ENCODE results near the gene KATNAL1. TPM values are rescaled to one million over a fixed set of nuclear protein-coding genes. Genes with fewer than 3 reads are reported as not detected.
"Not testable (repeated sequence)": the region's sequence is repeated elsewhere in the genome, so short reads cannot be mapped to it uniquely, and the experiment has no call there.

KATNAL1 gene
- total RNA-seq, 1 donor from 2014 or later = 30.4 TPM

- DNase-seq = no peak
Measured at GRCh38 chr13:30292325-30292724, 15.0 kb downstream of the KATNAL1 start.

DNA sequence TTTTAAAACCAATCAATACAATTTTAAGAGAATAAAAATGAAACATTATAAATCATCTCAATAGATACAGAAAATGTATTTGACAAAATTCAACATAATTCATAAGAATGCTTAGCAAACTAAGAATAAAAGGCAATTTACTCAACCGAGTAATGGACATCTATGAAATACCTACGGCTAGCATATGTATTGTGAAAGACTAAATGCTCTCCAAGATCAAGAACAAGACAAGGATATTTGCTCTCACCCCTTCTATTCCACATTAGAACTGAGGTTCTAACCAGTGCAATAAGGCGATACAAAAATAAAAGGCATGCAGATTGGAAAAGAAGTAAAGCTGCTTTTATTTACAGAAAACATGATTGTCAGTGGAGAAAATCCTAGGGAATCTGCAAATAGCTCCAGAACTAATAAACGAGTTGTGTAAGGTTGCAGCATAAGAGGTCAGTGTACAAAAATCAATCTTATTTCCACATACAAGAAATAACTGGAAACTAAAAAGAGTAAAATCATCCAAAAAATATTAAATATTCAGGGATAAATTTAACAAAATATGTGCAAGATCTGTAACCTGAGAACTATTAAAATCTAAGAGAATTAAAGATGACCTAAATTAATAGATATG is 16.4 kb downstream of the KATNAL1 start:
- no peak for DNase-seq

- DNase-seq = no peak
Measured at GRCh38 chr13:30289533-30289932, 17.8 kb downstream of the KATNAL1 start.

GRCh38 chr13:30286059-30286458 is 21.3 kb downstream of the KATNAL1 start:
- DNase-seq = not testable (repeated sequence)

DNA sequence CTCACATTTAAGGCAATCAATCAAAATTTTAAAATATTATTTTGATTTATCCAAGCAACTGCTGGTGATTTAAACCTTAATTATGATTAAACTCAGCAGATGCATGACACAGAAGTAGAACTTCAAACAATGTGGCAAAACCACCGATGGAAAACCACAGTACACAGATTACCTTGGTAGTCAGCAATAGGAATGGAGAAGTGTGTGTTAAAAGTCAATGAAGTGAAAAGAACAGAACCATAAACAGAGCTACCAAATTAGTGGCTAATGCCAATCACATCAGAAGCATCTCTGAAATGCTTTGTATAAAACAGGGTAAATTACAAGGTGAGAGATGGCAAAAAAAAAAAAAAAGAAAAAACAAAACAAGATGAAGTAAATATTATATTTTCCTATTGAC is 31.2 kb downstream of the KATNAL1 start:
- DNase-seq = no peak

GRCh38 chr13:30274083-30274482 is 33.3 kb downstream of the KATNAL1 start:
- no peak for DNase-seq

DNA sequence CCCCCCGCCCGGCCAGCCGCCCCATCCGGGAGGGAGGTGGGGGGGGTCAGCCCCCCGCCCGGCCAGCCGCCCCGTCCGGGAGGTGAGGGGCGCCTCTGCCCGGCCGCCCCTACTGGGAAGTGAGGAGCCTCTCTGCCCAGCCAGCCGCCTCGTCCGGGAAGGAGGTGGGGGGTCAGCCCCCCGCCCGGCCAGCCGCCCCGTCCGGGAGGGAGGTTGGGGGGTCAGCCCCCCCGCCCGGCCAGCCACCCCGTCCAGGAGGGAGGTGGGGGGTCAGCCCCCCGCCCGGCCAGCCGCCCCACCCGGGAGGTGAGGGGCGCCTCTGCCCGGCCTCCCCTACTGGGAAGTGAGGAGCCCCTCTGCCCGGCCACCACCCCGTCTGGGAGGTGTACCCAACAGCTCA is 37.3 kb downstream of the KATNAL1 start:
- DNase-seq = not testable (repeated sequence)

DNA sequence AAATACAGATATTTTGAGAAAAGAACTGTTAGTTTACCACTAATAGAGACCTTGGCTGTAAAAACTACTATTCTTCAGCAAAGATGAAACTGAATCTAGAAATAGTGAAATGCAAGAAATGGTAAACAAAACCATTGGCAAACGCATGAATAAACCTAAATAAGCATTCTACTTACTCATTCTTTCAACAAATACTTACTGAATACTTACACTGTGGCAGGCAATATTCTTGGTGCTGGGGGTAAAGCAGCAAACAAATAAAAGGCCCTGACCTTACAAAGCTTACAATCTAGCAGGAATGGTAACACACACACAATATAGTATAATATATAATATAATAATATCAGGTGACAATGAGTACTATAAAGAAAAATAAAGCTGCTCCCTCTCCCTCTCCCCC is 38.7 kb downstream of the KATNAL1 start:
- DNase-seq = no peak

DNA sequence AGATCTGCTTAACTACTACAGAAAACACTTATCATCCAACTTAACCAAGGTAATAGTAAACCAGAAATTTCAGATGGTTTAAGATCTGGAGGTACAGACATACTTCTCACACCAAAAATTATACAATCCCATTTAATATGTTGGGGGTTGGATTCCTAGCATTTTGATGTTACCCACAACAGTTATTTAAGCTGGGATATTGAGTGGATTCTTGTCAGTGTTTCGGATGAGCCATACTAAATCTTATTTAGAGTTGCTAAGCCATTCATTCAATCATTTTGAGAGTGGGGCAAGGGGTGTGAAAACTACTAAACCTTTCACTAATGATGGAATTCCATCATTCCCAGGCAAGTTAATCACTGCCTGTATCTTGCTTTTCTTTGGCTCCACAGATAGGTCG is 40.6 kb downstream of the KATNAL1 start:
- no peak for DNase-seq

DNA sequence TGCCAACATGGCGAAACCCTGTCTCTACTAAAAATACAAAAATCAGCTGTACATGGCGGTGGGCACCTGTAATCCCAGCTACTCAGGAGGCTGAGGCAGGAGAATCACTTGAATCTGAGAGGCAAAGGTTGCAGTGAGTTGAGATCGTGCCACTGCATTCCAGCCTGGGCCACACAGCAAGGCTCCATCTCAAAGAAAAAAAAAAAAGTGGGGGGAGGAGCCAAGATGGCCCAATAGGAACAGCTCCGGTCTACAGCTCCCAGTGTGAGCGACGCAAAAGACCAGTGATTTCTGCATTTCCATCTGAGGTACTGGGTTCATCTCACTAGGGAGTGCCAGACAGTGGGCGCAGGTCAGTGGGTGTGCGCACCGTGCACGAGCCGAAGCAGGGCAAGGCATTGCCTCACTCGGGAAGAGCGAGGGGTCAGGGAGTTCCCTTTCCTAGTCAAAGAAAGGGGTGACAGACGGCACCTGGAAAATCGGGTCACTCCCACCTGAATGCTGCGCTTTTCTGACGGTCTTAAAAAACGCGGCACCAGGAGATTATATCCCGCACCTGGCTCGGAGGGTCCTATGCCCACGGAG is 48.1 kb downstream of the KATNAL1 start:
- not testable (repeated sequence) for DNase-seq

DNA sequence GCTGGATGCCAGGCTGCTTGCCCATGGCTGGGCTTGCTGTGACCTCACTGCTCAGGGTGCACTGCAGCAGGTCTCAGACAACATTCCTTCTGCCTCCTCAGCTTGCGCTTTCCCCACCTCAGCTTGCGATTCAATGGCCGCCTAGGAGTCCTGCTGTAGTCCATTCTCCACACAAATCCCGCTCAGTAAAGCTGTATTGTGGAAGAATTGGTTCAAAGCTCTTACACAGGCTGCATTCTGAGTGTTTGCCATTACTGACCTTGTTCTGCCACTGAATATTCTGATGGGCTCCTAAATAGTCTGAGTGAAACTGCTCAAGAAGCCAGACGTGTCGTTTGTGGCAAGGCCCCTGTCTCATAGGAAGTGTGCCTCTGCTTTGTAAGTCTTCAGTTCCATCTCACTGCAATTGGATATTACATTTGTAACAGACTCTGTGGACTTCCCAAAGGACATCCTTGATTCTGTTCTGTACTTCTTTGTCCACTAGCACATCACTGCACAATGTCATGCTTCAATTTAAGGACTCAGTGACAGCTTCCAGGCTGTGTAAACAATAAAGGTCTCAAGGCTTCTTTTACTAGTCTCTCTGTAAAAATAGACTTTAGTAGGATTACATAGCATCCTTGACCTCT is 49.8 kb downstream of the KATNAL1 start:
- DNase-seq = peak; percentile 35

DNA sequence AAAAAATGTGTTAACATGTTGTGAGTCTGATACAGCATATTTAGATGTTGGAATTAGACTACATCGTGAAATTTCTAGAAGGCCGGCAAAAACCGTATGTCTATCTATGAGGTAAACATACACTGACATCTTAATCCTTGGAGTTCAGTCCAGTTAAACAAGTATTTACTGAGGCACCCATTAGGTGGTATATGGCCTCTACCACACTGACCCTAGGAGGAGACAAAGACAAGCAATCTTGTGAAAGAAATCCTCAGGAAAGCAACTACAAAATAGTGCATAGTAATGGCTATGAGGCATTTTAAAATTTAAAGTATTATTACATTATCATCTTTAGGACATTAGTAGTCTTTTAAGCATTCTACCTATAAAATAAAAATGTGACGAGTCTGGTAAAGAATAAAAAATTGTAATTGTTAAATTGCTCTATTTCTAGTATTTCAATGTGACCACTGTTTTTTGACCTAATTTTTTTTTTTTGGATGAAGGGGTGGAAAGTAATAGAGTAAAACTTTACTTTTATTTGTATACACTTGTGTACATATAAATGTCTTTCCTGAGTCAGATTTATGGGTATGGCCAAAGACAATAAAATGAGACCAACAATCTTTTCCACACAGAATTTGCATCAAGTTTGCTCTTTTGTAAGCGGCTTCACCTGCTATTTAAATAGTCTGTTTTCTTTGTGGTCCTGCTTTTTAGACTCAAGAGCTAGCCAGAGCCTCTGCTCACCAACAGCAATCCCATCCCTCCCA is 50.5 kb downstream of the KATNAL1 start:
- DNase-seq = no peak

GRCh38 chr13:30255696-30256095 is 51.7 kb downstream of the KATNAL1 start:
- DNase-seq = peak; percentile 4

DNA sequence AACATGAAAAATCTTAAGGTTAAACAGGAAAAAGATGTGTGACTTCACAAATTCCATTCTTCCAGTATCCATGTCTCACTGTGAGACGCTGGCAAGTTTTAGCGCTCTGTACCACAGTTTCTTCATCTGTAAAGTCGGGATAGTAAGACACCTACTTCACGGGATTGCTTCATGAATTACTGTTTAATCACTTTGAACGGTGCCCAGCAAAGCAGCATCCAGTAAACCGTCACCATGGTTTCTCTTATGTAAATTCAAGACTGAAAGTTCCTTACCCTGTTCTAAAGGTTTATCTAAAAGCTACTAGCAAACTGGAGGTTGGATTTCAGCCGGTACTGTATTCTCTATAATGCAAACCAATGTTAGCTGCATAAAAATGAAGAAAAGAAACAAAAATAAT is 53.5 kb downstream of the KATNAL1 start:
- DNase-seq = no peak

DNA sequence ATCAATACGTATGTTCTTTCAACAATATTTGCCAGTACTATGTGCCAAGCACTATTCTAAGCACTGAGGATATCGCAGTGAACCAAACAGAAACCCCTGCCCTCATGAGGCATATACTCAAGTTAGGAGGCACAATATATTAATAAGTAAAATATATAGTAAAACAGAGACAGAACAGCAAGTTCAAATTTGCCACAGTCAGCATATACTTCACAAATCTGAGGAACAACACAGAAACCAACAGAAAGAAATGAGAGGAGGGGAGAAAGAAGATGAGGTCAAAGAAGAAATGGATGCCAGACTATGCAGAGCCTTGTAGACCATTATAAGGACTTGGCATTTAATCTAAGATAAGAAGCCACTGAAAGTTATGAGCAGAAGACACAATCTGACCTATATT is 59.9 kb downstream of the KATNAL1 start:
- no peak for DNase-seq

DNA sequence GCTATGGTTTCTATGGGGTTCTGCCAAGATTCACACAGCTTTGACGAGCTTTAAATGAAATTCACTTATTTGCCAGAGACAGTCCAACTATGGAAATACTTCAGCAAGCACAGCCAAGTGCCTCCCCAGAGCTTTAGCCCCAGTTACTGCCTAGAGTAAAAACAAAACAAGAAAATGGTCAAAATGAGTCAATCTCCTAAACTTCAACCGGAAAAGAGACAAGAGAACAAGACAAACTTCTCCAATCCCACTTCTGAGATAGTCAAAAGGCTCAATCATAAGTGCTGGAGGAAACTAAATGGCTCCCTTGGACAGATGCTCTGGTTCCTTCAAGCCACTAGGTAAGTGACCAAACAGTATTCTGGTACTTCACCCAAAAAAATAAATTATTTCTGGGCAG is 65.8 kb downstream of the KATNAL1 start:
- DNase-seq = peak; percentile 24

DNA sequence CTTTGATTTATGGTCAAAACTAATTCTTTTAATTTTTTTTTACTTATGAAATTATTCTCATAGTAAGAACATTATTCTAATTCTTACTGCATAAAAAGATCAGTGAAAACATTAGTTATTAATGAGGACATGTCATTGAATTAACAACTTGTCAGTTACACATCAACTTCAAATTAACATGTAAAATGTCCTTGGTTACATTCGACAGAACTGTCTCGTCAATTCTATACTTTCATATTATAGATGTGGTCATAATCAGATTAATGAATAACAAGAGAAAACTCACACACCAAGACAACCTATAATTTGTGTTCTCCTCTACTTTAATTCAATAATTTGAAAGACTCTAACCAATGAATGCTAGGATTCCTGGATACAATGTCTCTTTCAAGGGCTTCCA is 66.7 kb downstream of the KATNAL1 start:
- DNase-seq = no peak

- no peak for DNase-seq
Measured at GRCh38 chr13:30235216-30235615, 72.1 kb downstream of the KATNAL1 start.

GRCh38 chr13:30234619-30235162 is 72.7 kb downstream of the KATNAL1 start:
- DNase-seq = no peak

- no peak for DNase-seq
Measured at GRCh38 chr13:30224732-30225131, 82.6 kb downstream of the KATNAL1 start.

DNA sequence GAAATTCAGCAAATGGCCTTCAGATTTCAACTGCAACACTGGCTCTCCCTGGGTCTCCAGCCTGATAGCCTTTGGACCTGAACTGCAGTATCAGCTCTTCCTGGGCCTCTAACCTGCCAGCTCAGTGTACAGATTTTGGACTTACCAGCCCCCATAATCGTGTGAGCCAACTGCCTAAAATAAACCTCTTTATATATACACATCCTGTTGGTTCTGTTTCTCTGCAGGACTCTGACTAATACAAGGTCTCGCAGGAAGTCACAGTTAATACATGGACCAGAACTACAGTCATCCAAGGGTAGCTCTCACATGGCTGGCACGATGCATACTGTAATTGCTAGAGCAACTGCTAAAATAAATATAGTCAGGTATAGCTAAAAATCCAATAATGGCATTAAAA is 85.1 kb downstream of the KATNAL1 start:
- no peak for DNase-seq

GRCh38 chr13:30216111-30216510 is 91.2 kb downstream of the KATNAL1 start:
- DNase-seq = no peak

DNA sequence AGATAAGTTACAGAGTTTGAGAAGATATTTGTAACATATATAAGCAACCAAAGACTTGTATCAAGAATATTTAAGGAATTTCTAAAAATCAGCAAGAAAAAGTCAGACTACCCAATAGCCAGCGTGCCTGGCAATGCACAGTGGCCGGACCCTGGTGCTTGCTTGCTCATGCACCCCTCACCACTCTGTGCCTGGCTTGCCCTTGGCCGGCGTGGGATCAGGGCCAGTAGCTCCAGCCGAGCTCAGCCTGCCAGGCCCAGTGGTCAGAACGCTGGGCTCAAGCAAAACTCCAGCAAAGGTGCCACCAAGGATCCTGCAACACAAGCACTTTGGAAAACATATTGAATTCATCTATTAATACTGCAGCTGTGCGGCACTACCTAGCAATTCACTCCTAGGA is 95.1 kb downstream of the KATNAL1 start:
- no peak for DNase-seq
